NCI-H69 (cell line): ENCODE measurements around the gene EXOC4.
A peak's percentile ranks its signal among the peaks of the same experiment; 100 is the strongest.

Experiments used
- DNase-seq: peaks from one replicate; lab custom pipeline; 2025; lab: John Stamatoyannopoulos, UW

Gene EXOC4

DNA sequence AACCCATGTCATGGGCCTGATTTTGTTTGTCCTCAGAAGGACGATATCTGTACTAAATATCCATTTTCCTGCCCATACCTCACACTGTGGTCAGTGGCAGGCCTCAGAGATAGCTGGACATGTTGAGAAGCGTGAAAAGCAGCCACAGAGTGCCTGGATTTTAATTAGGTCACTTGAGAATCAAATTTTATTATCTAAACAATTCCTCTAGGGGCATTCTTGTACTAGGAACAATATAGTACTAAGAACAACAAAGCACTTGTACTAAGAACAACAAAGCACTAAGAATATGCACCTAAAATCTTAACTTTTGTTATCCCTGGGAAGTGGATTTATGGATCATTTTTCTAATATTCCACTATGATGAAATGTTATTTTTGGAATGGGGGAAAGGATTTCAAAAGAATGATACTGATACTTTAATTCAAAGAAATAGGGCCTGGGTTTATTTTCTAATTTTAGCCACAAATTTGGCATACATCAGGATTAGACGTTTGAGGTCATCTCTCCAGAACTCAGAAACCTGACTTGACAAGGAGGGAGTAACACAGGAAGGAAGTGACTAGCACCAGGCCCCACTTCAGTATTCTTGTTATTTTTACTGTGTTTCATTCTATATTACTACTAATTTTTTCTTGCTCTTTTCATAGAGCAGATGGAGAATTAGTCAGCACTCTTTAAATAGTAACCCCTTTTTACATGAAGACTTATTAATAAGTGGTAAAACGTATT, 112.2 kb downstream of the EXOC4 start:
- no peak for DNase-seq

DNA sequence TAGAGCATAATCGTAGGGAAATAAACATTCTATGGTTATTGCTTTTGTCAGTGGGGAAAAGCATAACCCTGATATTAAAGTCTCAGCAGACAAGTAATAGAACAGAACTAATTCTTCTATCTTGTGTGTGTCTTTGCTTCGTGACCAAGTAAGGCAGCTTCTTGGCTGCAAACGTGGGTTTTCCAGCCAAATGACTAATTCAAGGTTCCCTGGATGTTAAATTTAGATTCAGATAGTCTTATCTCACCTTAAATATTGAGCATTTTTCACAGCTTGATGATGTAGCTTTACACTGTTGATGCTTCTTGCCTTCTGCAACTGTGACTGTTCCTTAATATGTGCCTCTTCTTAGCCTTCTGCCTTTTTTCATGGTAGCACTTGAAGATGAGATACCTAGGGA, 113.0 kb downstream of the EXOC4 start:
- no peak for DNase-seq

DNA sequence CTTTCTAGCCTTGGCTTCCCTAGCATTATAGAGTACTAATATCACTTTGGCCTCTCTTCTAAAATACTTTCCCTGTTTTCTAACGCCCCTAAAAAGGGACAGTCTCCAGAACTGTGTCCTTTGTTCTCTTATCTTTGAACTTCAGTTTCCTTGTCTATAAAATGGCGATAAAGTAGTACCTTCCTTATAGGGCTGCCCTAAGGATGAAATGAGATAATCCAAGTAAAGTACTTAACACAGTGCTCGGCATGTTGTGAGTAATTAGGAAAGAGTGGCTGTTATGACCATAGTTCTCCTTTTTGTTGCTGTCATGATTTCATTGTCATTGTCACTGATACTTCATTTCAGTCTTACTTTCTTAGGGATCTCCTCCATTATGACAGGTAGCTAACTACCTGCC, 114.7 kb downstream of the EXOC4 start:
- no peak for DNase-seq

DNA sequence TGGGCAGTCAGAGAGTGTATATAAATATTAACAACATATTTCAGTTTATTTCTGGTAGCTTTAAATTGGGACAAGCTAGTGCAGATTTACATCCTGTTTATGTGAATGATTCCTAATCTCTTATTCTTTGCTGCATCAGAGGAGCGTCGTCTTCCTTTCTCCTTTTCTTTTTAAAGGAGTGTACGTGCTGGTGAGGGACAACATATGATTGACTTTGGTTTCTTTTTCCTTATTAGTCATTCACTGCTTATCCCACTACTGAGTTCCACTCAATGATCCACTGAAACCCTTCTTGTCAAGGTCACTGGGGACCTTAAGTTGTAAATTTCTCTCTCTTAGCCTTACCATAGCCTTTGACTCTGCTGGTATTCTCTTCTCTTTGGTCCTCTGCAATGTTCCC, 116.3 kb downstream of the EXOC4 start:
- no peak for DNase-seq

DNA sequence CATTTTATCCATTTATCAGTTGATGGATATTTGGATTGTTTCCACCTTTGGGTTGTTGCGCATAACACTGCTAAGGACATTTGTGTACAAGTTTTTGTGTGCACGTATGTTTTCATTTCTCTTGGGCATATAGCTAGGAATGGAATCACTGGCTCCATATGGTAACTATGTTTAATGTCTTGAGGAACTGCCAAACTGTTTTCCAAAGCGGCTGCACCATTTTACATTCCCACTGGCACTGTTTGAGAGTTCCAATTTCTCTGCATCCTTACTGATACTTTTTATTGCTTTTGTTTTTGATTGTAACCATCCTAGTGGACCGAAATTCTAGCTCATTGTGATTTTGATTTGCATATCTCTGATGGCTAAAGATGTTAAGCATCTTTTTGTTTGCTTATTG, 118.7 kb downstream of the EXOC4 start:
- no peak for DNase-seq

DNA sequence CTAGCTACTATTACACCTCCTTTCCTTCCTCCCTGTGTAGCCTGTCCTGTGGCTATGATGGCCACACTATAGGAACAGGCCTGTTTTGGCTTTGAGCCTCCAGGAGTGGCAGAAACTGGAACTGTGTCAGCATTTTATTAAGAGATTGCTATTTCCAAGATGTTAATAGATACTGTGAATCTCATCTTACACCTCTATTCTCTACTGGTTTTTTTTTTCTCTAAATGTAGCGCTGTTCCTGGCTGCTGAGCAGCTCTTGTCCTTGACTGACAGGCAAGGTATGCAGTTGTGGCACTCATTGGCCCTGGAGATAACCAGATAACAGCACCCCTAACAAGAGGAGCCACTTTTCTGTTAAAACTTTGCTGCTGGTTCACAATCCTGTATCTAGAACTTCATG, 119.5 kb downstream of the EXOC4 start:
- DNase-seq = no peak

DNA sequence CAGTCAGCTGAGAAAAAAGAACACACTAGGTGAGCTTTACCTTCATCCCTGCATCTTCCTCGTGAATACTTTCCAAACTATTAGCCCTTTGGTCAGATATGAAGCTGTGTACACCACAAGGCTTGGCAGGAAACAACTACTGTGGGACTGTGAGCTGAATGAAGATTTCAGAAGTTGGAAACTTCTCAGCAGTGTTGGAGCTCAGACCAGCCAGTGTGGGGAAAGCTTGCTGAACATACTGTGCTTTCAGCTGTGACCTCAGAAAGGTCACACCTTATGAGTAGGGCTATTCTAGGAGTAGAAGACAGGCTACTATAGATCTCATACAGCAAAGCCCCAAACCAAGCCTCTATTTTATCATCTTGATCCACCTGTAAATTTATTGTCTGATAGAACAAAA, 123.6 kb downstream of the EXOC4 start:
- no peak for DNase-seq

DNA sequence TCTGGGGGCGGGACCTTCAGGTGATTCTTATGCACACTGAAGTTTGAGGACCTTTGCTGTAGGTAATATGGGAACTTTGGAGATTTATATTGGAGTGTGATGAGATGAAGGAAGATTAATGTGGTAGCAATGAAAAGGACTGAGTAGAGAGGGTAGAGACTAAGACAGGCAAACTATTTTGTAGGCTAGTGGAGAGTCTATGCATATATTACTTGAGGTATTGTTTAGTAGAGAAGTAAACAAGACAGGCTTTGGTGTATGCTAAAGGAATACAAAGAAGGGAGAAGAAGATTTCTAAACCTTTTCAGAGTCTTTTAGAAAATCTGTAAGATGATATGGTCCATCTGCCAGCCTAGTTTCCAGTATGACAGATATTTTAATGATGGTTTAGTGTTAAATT, 129.1 kb downstream of the EXOC4 start:
- no peak for DNase-seq

DNA sequence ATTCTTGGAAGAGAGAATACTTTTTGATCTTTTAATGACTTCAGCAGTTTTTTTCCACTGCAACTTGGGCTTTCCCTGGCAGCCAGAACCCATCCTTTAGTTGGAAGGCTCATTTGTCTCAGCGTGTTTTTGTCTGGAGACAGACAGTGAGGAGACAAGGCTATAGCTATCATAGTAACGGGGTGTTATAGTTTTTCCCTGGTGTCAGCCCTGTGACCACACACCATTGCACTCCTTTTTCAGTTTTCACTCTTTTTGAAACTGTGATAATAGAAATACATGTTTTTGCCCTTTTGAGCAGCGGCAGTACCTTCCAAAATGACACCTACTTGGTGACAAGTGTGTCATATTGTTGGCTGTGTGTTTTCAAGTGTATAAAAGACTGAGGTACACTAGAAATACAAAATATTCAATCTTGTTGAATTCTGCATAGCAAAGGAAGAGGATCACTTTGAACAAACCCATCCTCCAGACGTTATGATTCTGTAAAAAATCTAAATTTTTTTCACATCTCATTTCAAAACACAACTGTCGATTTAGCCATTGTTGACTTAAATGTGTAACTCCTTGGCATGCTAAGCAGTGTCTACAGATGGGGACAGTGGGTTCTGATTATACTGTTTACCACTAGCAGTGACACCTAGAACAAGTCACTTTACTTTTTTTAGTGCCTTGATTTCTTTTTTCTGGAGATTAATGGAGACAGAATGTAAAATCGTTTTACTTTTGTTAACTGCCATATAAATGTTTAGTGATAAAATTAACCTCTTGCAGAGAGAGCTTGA, 130.1 kb downstream of the EXOC4 start:
- DNase-seq = no peak

DNA sequence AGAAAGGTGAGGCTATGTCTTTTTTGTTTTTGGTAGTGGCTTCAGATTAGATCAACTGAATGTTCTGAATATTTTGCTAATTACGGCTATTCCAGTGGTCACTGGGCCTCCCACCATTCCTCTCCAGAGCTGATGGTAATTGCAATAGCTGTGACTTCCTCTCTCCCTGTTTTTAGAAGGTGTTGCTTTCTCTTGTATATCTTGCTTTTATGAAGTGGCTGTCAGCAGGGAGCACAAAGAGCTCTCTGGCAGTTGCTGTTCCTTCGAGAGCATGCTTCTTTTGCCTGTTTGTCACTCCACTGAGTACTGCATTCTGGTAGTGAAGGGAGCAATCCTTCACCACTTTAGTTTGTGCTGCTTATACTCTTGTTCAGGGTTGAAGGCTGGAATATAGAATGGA, 133.3 kb downstream of the EXOC4 start:
- DNase-seq = no peak

DNA sequence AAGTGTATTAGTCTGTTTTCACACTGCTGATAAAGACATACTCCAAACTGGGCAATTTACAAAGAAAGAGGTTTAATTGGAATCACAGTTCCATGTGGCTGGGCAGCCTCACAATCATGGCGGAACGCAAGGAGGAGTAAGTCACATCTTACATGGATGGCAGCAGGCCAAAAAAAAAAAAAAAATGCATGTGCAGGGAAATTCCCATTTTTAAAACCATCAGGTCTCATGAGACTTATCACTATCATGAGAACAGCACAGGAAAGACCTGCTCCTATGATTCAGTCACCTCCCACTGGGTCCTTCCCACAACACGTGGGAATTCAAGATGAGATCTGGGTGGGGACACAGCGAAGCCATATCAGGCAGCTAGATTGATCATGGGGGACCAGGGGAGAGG, 136.8 kb downstream of the EXOC4 start:
- DNase-seq = no peak

DNA sequence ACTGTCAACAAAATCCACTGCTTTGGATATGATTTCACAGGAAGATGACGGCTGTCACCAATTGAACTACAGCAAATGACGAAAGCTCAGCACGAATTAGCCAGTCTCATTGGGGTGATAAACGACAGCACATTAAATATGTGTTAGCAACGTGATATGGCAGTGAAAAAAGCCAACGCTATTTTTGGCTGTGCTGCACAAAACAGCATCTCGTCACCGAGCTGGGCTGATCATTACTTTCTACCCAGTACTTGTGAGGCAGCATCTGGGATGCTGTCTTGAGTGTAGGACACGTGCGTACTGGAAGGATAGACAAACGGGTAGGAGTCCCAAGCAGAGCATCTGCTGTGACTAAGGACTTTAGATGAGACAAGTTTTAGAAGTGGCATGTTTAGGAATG, 138.3 kb downstream of the EXOC4 start:
- DNase-seq = no peak

DNA sequence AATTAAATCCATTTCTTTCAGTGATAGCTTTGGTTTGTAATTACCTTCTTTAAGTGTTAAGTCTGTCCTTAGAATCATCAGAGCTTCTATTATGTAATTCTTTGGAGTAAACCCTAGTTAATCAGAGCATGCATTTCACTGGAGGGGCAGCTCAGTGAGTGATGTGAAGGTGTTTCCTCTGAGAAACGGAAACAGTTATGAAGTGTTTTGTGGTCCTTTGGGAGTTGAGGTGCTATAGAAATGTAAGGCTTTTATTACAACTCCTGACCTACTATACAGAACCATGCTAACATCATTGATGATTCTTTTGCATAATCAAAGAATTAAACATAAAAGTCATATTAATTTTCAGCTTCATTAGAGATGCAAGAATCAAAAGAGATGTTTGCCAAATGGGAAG, 141.5 kb downstream of the EXOC4 start:
- peak; percentile 54 for DNase-seq

DNA sequence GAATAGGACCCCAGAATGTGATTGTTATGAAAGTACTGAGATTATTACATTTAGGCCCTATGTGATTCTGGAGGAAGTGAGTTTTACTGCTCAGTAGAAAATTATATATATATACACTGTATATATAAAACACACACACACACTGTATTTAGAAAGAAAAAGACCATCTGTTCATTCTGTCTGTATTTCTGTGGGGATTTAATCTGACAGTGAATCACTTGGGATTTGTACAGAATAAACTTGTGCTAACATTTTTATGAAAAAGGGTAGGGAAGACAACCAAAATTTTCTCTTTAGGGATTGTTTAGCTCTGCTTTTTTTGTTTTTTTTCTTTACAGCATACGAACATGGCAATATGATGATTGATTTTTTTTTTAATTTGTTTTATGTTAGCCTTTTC, 142.7 kb downstream of the EXOC4 start:
- DNase-seq = peak; percentile 54

DNA sequence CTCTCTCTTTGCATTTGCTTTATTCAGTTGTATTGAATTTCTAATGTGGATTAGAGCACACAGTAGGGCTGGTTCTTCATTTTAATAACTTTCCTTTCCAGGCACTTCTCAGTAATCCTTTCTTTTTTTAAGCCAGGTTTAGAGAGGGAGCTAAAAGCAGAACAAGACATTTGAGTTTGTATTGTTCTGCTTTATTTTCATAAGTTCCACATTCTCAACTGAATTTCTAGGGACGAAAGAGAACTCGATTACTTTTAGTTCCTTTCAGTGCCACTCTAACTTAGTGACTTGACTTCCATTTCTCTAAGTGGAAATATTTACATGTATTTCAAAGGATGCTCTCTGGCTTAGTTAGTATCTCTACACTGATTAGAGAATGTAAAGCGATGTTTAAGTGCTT, 145.6 kb downstream of the EXOC4 start:
- no peak for DNase-seq

DNA sequence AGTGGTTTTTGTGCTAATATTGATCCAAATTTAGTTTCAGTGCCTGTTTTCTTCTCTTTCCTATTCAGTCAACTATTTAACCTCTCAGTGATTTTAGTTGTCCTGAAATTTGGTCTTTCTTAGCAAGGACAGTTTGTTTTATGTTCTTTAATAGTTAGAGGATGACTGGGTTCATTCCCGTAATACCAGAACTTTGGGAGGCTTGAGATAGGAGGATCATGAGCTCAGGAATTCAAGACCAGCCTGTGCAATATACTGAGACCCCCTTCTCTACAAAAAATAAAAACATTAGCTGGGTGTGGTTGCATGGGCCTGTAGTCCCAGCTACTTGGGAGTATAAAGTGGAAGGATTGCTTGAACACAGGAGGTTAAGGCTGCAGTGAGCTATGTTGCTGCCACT, 148.3 kb downstream of the EXOC4 start:
- no peak for DNase-seq

DNA sequence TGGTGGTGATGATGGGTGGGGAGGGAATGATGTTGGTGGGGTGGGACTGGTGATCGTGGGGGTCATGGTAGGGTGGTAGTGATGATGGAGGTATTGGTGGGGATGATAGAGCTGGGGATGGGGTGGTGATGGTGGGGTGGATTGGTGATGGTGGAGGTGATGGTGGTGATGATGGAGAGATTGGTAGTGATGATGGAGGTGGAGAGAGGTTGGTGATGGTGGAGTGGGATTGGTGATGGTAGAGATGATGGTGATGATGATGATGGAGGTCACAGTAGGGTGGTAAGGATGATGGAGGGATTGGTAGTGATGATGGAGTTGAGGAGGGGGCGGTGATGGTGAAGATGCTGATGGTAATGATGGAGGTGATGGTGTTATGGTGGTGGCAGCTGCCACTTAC, 155.3 kb downstream of the EXOC4 start:
- no peak for DNase-seq

DNA sequence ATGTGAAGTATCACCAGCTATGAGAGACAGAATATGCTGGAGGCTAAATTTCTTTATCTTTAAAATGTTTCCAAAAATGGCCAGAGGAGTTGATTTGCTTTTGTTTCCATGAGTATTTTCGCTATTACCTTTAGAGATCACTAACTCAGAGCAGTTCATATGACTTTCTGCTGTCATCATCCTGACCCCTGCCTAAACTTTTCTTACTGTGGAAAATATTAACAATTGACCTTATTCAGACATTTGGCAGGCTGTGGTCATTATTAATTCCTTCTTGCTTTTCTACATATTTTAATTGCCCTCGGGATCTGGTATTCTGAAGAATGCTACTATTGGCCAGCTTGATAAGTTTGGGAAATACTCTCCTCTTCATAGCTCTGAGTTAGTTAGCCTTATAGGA, 156.5 kb downstream of the EXOC4 start:
- no peak for DNase-seq

DNA sequence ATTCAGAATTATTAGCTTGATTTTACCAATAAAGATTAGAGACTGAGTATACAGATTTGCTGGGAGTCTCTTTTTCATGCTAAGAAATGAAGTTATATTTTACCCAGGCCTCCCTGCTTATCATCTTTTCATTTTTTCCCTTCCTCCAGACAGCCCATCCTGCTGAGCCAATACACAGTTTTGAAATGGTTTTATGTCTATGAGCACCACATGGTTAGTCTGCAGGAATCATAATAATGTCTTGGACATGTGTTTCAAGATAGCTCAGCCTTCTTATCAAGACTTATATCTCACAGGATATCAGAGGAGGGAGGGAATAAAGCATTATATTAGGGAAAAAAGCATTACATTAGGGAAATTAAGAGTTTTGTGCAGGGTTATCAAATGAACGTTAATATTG, 157.1 kb downstream of the EXOC4 start:
- no peak for DNase-seq

DNA sequence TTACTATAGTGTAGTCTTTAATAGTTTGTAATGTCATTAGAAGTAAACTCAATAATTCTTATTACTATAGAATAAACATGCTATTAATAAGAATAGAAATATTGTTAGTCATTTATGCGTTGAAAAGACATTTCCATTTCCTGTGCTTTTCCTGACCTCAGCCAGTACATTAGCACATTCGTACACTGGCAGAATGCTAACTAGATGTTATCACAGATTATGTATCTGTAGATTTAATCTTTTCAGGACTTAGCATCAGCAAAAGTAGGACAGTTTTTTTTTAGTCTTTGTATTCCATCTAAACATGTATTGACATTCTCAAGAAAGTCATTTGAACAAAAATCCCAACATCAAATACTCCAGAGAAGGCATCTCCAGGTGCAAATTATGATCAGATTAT, 158.5 kb downstream of the EXOC4 start:
- no peak for DNase-seq

DNA sequence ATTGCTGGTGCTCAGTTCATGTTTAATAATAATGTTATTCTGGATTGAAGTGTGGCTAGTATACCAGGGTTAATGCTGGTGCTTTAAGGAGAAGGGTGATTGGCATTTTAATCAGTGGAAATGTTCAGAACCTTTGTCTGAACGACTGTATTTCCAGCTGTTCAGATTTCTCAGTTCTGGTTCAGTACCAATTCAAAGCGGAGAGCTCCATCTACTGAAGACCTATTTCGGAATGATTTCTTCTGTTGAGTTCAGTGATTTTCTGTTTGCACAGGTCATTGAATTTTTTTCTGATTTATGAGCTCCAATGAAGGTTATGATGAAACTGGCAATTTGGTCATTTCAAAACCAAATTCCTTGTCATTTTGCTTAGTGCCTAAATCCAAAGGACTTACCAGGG, 160.1 kb downstream of the EXOC4 start:
- peak; percentile 18 for DNase-seq

DNA sequence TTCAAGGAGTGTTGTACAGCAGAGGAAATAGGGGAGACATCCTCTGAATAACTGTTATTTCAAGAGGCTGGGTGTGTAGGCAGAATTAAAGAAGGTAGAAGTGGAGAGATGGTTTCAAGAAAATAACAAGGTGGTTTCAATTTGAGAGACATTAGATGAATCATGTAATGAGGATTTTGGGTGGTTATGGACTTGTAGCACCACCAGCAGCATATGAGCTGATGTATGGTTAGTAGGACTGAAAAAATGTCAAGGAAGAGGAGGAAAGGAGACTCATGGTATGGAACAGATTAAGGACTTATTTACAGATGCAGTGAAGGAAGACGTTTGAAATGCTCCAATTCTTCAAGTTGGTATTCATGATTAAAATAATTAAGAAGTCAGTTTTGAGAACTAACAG, 166.2 kb downstream of the EXOC4 start:
- no peak for DNase-seq

DNA sequence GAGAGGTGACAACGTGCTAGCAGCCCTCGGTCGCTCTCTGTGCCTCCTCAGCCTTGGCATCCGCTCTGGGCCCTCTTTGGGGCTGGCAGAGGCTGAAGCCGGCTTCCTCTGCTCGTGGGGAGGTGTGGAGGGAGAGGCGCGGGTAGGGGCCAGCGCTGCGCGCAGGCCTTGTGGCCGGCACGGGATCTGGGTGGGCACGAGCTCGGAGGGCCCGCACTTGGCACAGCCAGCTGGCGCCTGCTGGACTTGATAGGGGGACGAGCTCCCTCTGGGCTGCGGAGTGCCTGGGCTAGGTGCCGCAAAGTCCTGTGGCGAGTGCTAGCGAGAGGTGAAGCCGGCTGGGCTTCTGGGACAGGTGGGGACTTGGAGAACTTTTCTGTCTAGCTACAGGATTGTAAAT, 170.7 kb downstream of the EXOC4 start:
- DNase-seq = no peak

DNA sequence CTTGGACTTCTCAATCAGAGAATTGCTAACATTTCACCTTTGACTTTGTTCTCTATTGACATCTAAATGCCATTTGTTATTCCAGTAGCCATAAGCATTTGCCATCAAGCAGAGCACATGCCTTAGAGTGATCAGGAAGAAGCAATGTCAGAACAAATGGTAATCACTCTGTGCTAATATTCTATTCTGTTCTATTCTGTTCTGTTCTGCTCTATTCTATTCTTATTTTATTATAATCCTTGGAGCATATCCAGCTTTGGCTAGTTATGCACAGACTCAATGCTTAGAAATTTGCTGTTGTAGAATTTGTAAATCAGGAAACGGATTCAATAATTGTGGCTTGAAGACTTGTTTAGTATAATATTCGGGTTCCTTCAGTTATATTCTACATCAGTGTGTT, 175.4 kb downstream of the EXOC4 start:
- DNase-seq = no peak
